Adrenal gland (tissue), 5 donors: ENCODE results near the gene AGPAT4.

ENCODE experiments used
- CTCF ChIP-seq, 6 experiments: fragments of 450-650 bp in 4 of 6; fragments of 200-600 bp in 2 of 6; sonication (generic) in 1 of 6; IDR thresholded peaks; 1 replicate in 5 of 6; 2 replicates in 1 of 6; pipeline versions ENCODE4 v1.5.1 to v1.8.0; 2016 to 2021; ENCODE audit warnings: antibody characterized with exemption in 6 of 6, mild to moderate bottlenecking in 2 of 6, moderate library complexity in 1 of 6
- POLR2A ChIP-seq, 2 donors: fragments of 450-650 bp; IDR thresholded peaks; one replicate each; pipeline ENCODE4 v1.6.1; 2017; ENCODE audit warnings: antibody characterized with exemption in 2 of 2, mild to moderate bottlenecking in 2 of 2, moderate library complexity in 1 of 2
- donor health status: DM: no; HTN: no; CAD: no.

- no peak for TF ChIP-seq CTCF (IDR thresholded peaks at IDR 0.05)
- TF ChIP-seq POLR2A (IDR thresholded peaks at IDR 0.05), result no peak
Observed at GRCh38 chr6:161151660-161152526, 122.0 kb downstream of the AGPAT4 start.
